SK-N-SH (cell line): ENCODE data around the gene CD24. TPM values are rescaled to one million over a fixed set of nuclear protein-coding genes. Genes with fewer than 3 reads are reported as not detected.
"Not testable (repeated sequence)": the region's sequence is repeated elsewhere in the genome, so short reads cannot be mapped to it uniquely, and the experiment has no call there.

Experiments used
- CTCF ChIA-PET: fragments of 300-600, 350-600 bp; formaldehyde crosslinking; extraction: SDS; loops from one replicate; lab custom pipeline; 2021; lab: Yijun Ruan, JAX
- POLR2A ChIA-PET: fragments of 350-600 bp; sonication (Branson Sonifier 250); formaldehyde crosslinking; extraction: SDS; loops from one replicate; lab custom pipeline; 2020; ENCODE audit warnings: antibody characterized with exemption, inconsistent platforms; lab: Yijun Ruan, JAX
- DNase-seq: peaks from one replicate; pipeline ENCODE4 v3.0.0; 2012
- H2AFZ ChIP-seq: fragments of 200-600 bp; sonication (generic); 2 replicates; pipeline ENCODE4 v1.8.1; 2016; ENCODE audit warnings: antibody characterized with exemption, mild to moderate bottlenecking, low read depth
- H3F3A ChIP-seq: fragments of 200-600 bp; sonication (generic); replicated peaks from 2 replicates; pipeline ENCODE3; 2016; ENCODE audit warnings: antibody characterized with exemption, mild to moderate bottlenecking; ENCODE audit not compliant: insufficient read depth
- H3K27ac ChIP-seq, 2 experiments: fragments of 200-500 bp in 1 of 2; fragments of 200-600 bp in 1 of 2; sonication (Bioruptor generic) in 1 of 2; sonication (generic), shearing (Covaris generic) in 1 of 2; 2 replicates each; pipeline versions ENCODE4 v1.5.1 to v1.6.1; 2014 to 2016; ENCODE audit warnings: low read depth in 2 of 2, inconsistent platforms in 1 of 2, low read length in 1 of 2, mild to moderate bottlenecking in 1 of 2, mixed read lengths in 1 of 2
- H3K27me3 ChIP-seq: fragments of 200-600 bp; sonication (generic), shearing (Covaris generic); 2 replicates; pipeline ENCODE4 v1.6.1; 2016; ENCODE audit warnings: mixed run types; ENCODE audit not compliant: insufficient read depth
- H3K36me3 ChIP-seq, 2 experiments: fragments of 200-500 bp in 1 of 2; fragments of 200-600 bp in 1 of 2; sonication (Bioruptor generic) in 1 of 2; sonication (generic) in 1 of 2; replicated peaks in 1 of 2; 2 replicates each; pipeline versions ENCODE3 to v1.5.1; 2014 to 2016; ENCODE audit warnings: low read length in 1 of 2, mild to moderate bottlenecking in 1 of 2; ENCODE audit not compliant: insufficient read depth in 2 of 2, control insufficient read depth in 1 of 2
- H3K4me1 ChIP-seq, 2 experiments: fragments of 200-500 bp in 1 of 2; fragments of 200-600 bp in 1 of 2; sonication (Bioruptor generic) in 1 of 2; sonication (generic), shearing (Covaris generic) in 1 of 2; 2 replicates each; pipeline versions ENCODE4 v1.5.1 to v1.6.1; 2014 to 2016; ENCODE audit warnings: low read depth in 1 of 2, low read length in 1 of 2, mixed run types in 1 of 2; ENCODE audit not compliant: insufficient read depth in 2 of 2, control insufficient read depth in 1 of 2
- H3K4me2 ChIP-seq: fragments of 200-600 bp; sonication (generic), shearing (Covaris generic); 2 replicates; pipeline ENCODE4 v1.6.1; 2017; ENCODE audit warnings: mixed run types
- H3K4me3 ChIP-seq, 2 experiments: fragments of 200-500 bp in 1 of 2; fragments of 200-600 bp in 1 of 2; sonication (Bioruptor generic) in 1 of 2; sonication (generic), shearing (Covaris generic) in 1 of 2; 2 replicates each; pipeline versions ENCODE4 v1.5.1 to v1.8.1; 2014 to 2016; ENCODE audit warnings: low read depth in 2 of 2, inconsistent platforms in 1 of 2, low read length in 1 of 2, mild to moderate bottlenecking in 1 of 2, mixed read lengths in 1 of 2, moderate library complexity in 1 of 2
- H3K79me2 ChIP-seq: fragments of 200-600 bp; sonication (generic); 2 replicates; pipeline ENCODE4 v1.8.1; 2017; ENCODE audit warnings: mild to moderate bottlenecking; ENCODE audit not compliant: insufficient read depth
- H3K9ac ChIP-seq: fragments of 200-600 bp; sonication (generic); 2 replicates; pipeline ENCODE4 v1.6.1; 2017; ENCODE audit warnings: mixed run types
- H3K9me2 ChIP-seq: fragments of 200-600 bp; sonication (generic); 2 replicates; pipeline ENCODE4 v1.6.1; 2017; ENCODE audit warnings: mixed run types
- H3K9me3 ChIP-seq: fragments of 200-600 bp; sonication (generic); 2 replicates; pipeline ENCODE4 v1.6.1; 2017; ENCODE audit warnings: mixed run types, mild to moderate bottlenecking, moderate library complexity
- H4K20me1 ChIP-seq: fragments of 200-600 bp; sonication (generic); 2 replicates; pipeline ENCODE4 v1.6.1; 2017; ENCODE audit warnings: mild to moderate bottlenecking, mixed run types; ENCODE audit not compliant: insufficient read depth
- CTCF ChIP-seq: fragments of 200-600 bp; sonication (generic); IDR thresholded peaks from 2 replicates; pipeline ENCODE4 v1.6.1; 2017; ENCODE audit warnings: antibody characterized with exemption, mild to moderate bottlenecking, moderate library complexity
- ELF1 ChIP-seq: IDR thresholded peaks from 2 replicates; pipeline ENCODE4 v1.4.0; 2012
- FOSL2 ChIP-seq: IDR thresholded peaks from 2 replicates; pipeline ENCODE4 v1.4.0; 2012; ENCODE audit warnings: low read depth, mild to moderate bottlenecking, moderate library complexity, borderline replicate concordance
- GABPA ChIP-seq: IDR thresholded peaks from 2 replicates; pipeline ENCODE4 v1.4.0; 2012; ENCODE audit warnings: low read depth, mild to moderate bottlenecking
- NFIC ChIP-seq: IDR thresholded peaks from 2 replicates; pipeline ENCODE4 v1.4.0; 2012; ENCODE audit warnings: borderline replicate concordance
- RAD21 ChIP-seq: IDR thresholded peaks from 2 replicates; pipeline ENCODE4 v1.6.1; 2012; ENCODE audit warnings: mild to moderate bottlenecking, low read length
- RCOR1 ChIP-seq: fragments of 150-350 bp; IDR thresholded peaks from 2 replicates; pipeline ENCODE4 v1.6.1; 2017; ENCODE audit warnings: antibody characterized with exemption, low read length
- SMC3 ChIP-seq: IDR thresholded peaks from 2 replicates; pipeline ENCODE4 v1.6.1; 2012; ENCODE audit warnings: low read depth, low read length, improper control_type of control experiment
- WGBS: methylation state at CpG from one replicate; pipeline ENCODE4 v1.1.6; 2017; ENCODE audit warnings: low lambda C conversion rate; 5-methylcytosine and 5-hydroxymethylcytosine counted together
- polyA plus RNA-seq, 3 experiments: library from polyadenylated mRNA; depleted of rRNA; stranded (reverse); fragments of >200 nt; gene quantifications; 2 replicates each; pipeline ENCODE4 v1.2.3, GENCODE V29; 2012
- TF ChIP-seq, protein P1 (sequence below): IDR thresholded peaks from 2 replicates; pipeline ENCODE4 v1.4.0; 2012; ENCODE audit warnings: low read depth, borderline replicate concordance
- TF ChIP-seq, protein P2 (sequence below): IDR thresholded peaks from 2 replicates; pipeline ENCODE4; 2012

The CD24 gene
- polyA plus RNA-seq, 1 of the 3 experiments (the other 2 are of a cell fraction) = 1.9 TPM

DNA sequence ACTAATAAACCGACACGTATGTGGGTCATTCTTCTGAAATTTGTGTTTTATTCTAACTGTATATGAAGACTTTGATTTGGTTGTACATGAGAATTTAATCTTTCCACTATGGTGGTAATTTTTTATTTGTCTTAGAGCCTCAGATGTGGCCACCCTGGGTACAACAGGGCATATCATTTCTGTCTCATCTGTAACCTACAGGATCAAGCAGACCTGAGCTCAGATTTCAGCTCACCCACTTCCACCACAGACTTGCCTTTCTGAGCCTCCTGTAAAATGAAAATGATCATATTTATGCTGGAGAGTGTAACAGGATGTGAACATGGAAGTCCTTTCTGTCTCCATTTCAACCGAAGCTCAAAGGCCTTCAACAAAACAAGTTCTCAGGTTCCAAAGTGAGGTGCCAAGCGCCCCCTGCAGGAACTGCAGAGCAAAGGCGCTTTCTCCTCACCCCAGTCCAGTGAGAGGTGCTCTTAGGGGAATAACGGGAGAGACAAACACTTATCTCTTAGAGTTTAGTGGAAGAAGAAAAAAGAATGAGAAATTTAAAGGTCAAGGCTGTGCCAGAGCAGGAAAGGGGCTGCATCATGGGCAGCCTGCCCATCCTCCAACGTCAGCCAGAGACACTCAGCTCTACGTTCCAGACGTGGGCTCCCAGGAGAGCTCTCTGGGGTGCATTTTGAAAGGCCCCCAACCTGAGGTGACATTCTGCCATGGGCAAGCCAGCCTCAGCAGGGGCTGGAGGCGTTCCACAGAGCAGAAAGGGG is 23.0 kb upstream of the CD24 start:
- Histone ChIP-seq H3K4me3 (no peak overlapping the region; a peak in 1 of 4 replicates), H3K9ac (no peak overlapping the region), H2AFZ (no peak overlapping the region), H3K27ac (no peak overlapping the region), H3K9me3 (no peaks in the 10 kb centered on the region), H3K36me3 (no peaks in the 10 kb centered on the region), H3K27me3 (no peaks in the 10 kb centered on the region), H3K4me1 (no peaks in the 10 kb centered on the region), H3F3A (no peaks in the 10 kb centered on the region), H3K9me2 (no peaks in the 10 kb centered on the region), H4K20me1 (no peaks in the 10 kb centered on the region), H3K4me2 (no peak overlapping the region), H3K79me2 (no peaks in the 10 kb centered on the region)
- TF ChIP-seq RCOR1 (no peak), CTCF (peak; percentile 87), FOSL2 (no peak), RAD21 (peak; percentile 73), NFIC (no peak), SMC3 (peak; percentile 57)
- POLR2A ChIA-PET = no interaction called here
- peak; percentile 66 for DNase-seq
- WGBS = 53% methylated on average over 10 of the region's 10 CpGs
- CTCF ChIA-PET = interaction anchor here (0.6 to 3.3 kb wide), 40 partner anchors 8 to 701 kb away, joined by 3 to 32 read pairs (median 4); partner anchors contain the start of gene BEND3

DNA sequence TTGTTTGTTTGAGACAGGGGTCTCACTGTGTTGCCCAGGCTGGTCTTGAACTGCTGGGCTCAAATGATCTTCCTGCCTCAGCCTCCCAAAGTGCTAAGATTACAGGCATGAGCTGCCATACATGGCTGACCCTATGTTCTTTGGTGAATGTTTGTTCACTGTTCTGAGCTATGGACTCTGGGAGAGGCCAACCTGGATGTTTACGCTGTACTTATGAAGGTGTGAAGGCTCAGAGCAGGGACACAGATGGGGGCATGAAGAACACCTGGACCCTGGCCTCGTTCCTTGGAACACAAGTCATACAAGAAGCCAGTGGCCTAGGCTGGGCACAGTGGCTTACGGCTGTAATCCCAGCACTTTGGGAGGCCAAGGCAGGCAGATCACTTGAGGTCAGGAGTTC is 21.1 kb upstream of the CD24 start:
- CTCF ChIA-PET = interaction anchor here (1.0 kb wide), 1 partner anchor 16 kb away, joined by 6 read pairs; no protein-coding TSS in a partner anchor

DNA sequence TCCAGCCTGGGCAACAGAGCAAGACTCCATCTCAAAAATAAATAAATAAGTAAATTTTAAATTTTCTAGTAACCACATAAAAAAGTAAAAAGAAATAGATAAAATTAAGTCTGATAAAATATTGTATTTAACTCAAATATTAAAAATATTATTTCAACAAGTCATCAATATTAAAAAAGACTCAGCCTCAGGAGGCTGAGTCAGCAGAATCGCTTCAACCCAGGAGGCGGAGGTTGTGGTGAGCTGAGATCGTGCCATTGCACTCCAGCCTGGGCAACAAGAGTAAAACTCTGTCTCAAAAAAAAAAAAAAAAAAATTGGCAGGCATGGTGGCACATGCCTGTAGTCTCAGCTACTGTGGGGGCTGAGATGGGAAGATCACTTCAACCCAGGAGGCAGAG is 15.2 kb upstream of the CD24 start:
- H4K20me1 ChIP-seq, H3K9me3 ChIP-seq, H3K4me1 ChIP-seq, H3K79me2 ChIP-seq, H3K4me3 ChIP-seq, H3K27me3 ChIP-seq, H3K9me2 ChIP-seq, H3F3A ChIP-seq, H2AFZ ChIP-seq, DNase-seq, H3K36me3 ChIP-seq, H3K9ac ChIP-seq, H3K4me2 ChIP-seq, H3K27ac ChIP-seq: not testable (repeated sequence)
- WGBS = 80% methylated on average over 3 of the region's 3 CpGs
- POLR2A ChIA-PET = interaction anchor here (0.6 kb wide), 1 partner anchor 217 kb away, joined by 3 read pairs; no protein-coding TSS in a partner anchor
- CTCF ChIA-PET = interaction anchor here (1.1 to 1.4 kb wide), 4 partner anchors 8 to 650 kb away, joined by 4 to 12 read pairs (median 5); no protein-coding TSS in a partner anchor

More for the DNA sequence above, 21.1 kb upstream of the CD24 start:
- Histone ChIP-seq H3K36me3 (no peaks in the 10 kb centered on the region), H3K4me1 (no peaks in the 10 kb centered on the region), H3K27ac (no peak overlapping the region), H3K9me2 (no peaks in the 10 kb centered on the region), H4K20me1 (no peaks in the 10 kb centered on the region), H3K4me2 (no peak overlapping the region), H2AFZ (no peak overlapping the region), H3K27me3 (no peaks in the 10 kb centered on the region), H3K9ac (no peak overlapping the region), H3K4me3 (no peak overlapping the region), H3K9me3 (no peaks in the 10 kb centered on the region), H3F3A (no peaks in the 10 kb centered on the region), H3K79me2 (no peaks in the 10 kb centered on the region)
- 60% methylated on average over 2 of the region's 3 CpGs for WGBS
- TF ChIP-seq, protein P1, sequence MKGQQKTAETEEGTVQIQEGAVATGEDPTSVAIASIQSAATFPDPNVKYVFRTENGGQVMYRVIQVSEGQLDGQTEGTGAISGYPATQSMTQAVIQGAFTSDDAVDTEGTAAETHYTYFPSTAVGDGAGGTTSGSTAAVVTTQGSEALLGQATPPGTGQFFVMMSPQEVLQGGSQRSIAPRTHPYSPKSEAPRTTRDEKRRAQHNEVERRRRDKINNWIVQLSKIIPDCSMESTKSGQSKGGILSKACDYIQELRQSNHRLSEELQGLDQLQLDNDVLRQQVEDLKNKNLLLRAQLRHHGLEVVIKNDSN = no peak
- TF ChIP-seq ELF1 (no peak), NFIC (no peak), GABPA (no peak)
- TF ChIP-seq, protein P2, sequence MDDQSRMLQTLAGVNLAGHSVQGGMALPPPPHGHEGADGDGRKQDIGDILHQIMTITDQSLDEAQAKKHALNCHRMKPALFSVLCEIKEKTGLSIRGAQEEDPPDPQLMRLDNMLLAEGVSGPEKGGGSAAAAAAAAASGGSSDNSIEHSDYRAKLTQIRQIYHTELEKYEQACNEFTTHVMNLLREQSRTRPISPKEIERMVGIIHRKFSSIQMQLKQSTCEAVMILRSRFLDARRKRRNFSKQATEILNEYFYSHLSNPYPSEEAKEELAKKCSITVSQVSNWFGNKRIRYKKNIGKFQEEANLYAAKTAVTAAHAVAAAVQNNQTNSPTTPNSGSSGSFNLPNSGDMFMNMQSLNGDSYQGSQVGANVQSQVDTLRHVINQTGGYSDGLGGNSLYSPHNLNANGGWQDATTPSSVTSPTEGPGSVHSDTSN = no peak
- no peak for DNase-seq
- POLR2A ChIA-PET = no interaction called here
